Keratinocyte (primary cell): ENCODE results near the gene NAPA.

Source experiments
- CTCF ChIP-seq, 3 experiments: IDR thresholded peaks in 1 of 3; conservative IDR thresholded peaks in 1 of 3; optimal IDR thresholded peaks in 1 of 3; 2 replicates in 2 of 3; 3 replicates in 1 of 3; pipeline versions ENCODE3 to v1.5.1; 2011; ENCODE audit warnings: low read length in 3 of 3, mild to moderate bottlenecking in 3 of 3, moderate library complexity in 2 of 3, control low read depth in 1 of 3, inconsistent platforms in 1 of 3; ENCODE audit not compliant: insufficient read depth in 2 of 3; ENCODE audit errors: extremely low read depth in 1 of 3
- EZH2 ChIP-seq: IDR thresholded peaks from one replicate; pipeline ENCODE4 v1.6.1; 2012; ENCODE audit warnings: inconsistent platforms, mild to moderate bottlenecking, low read length, moderate library complexity

DNA sequence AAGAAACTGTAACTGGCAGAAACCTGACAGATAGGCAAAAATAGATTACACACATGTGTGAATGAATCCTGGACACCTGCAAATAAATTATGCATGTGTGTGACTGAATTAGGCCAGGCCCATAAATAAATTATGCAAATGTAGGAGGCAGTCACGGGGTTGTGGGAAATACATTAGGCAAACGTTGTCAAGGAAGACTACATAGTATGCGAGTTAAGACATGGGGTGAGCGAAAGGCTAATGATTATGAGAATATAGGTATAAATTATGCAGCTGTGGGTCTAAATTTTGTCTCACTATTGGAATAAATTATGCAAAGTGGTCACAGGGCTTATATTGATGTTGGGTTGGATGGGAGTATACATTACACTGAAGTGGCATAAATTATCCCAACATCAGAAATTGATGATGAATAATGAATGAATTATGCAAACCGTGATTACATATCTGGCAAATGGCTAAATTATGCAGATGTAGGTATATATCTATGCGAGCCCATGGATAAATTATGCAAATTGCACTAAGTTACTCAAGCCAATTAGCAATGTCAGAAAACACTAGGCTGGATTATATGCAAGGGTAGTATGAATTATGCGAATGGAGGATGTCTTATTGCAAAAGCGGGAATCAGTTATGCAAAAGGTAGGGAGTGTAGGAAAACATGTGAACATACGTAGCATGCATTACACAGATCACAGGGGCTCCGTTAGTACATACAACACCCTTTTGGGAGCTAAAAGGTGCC lies 50.0 kb downstream of the NAPA start:
- TF ChIP-seq CTCF (optimal IDR thresholded peaks at IDR 0.05 in 1 of 3, IDR thresholded peaks at IDR 0.05 in 1 of 3, conservative IDR thresholded peaks at IDR 0.05 in 1 of 3; ENCODE audit: extremely low read depth in 1 of 3, insufficient read depth in 2 of 3, low read length in 3 of 3) (no peak), EZH2 (no peak)
